Activated CD4-positive, alpha-beta T cell treated with anti-CD3 and anti-CD28 coated beads for 4 hours (primary cell): ENCODE measurements around the gene FBXO47.
"Not testable (repeated sequence)": the region's sequence is repeated elsewhere in the genome, so short reads cannot be mapped to it uniquely, and the experiment has no call there.

ENCODE experiments used
- DNase-seq, 2 donors: peaks; one replicate each; pipeline ENCODE4 v3.0.0-alpha.2; 2020

The FBXO47 gene

DNA sequence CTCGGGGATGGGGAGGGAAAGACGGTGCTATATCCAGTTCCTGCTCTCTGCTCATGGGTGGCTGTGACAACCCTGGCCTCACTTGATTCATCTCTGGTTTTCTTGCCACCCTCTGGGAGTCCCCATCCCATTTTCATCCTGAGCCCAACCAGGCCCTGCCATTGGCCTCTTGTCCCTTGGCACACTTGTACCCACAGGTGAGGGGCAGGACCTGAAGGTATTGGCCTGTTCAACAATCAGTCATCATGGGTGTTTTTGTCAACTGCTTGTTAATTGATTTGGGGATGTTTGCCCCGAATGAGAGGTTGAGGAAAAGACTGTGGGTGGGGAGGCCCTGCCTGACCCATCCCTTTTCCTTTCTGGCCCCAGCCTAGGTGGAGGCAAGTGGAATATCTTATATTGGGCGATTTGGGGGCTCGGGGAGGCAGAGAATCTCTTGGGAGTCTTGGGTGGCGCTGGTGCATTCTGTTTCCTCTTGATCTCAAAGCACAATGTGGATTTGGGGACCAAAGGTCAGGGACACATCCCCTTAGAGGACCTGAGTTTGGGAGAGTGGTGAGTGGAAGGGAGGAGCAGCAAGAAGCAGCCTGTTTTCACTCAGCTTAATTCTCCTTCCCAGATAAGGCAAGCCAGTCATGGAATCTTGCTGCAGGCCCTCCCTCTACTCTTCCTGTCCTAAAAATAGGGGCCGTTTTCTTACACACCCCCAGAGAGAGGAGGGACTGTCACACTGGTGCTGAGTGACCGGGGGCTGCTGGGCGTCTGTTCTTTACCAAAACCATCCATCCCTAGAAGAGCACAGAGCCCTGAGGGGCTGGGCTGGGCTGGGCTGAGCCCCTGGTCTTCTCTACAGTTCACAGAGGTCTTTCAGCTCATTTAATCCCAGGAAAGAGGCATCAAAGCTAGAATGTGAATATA is 46.6 kb downstream of the FBXO47 start:
- DNase-seq, result no peak

DNA sequence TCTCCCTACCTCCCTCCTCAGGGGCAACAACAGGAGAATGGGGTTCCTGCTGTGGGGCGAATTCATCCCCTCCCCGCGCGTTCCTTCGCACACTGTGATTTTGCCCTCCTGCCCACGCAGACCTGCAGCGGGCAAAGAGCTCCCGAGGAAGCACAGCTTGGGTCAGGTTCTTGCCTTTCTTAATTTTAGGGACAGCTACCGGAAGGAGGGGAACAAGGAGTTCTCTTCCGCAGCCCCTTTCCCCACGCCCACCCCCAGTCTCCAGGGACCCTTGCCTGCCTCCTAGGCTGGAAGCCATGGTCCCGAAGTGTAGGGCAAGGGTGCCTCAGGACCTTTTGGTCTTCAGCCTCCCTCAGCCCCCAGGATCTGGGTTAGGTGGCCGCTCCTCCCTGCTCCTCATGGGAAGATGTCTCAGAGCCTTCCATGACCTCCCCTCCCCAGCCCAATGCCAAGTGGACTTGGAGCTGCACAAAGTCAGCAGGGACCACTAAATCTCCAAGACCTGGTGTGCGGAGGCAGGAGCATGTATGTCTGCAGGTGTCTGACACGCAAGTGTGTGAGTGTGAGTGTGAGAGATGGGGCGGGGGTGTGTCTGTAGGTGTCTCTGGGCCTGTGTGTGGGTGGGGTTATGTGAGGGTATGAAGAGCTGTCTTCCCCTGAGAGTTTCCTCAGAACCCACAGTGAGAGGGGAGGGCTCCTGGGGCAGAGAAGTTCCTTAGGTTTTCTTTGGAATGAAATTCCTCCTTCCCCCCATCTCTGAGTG is 47.7 kb downstream of the FBXO47 start:
- DNase-seq, result no peak

DNA sequence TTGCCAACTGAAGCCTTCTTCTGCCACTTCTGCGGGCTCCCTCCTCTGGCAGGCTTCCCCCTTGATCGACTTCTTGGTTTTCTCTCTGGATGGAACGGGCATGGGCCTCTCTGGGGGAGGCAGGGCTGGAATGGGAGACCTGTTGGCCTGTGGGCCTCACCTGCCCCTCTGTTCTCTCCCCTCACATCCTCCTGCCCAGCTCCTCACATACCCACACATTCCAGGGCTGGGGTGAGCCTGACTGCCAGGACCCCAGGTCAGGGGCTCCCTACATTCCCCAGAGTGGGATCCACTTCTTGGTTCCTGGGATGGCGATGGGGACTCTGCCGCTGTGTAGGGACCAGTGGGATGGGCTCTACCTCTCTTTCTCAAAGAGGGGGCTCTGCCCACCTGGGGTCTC is 48.3 kb downstream of the FBXO47 start:
- no peak for DNase-seq

DNA sequence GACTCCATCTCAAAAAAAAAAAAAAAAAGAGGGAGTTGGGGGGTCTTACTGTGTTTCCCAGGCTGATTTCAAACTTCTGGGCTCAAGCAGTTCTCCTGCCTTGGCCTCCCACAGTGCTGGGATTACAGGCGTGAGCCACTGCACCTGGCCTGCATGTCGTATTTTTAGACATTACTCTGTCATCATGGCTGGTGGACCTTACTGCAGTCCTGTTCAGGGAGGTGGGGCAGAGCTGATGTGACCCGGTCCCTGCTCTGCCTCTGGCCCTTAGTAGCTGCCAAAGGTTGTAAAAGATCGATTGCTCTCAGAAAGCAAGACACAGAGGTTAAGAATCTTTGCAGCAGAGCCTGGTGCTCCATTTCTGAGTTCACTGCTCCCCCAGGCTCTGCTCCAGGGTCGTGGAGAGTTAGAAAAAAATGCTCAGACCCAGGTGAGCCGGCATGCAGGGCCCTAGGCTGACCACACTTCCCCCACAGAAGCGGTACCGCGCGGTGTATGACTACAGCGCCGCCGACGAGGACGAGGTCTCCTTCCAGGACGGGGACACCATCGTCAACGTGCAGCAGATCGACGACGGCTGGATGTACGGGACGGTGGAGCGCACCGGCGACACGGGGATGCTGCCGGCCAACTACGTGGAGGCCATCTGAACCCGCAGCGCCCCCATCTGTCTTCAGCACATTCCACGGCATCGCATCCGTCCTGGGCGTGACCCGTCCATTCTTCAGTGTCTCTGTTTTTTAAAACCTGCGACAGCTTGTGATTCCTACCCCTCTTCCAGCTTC is 48.9 kb downstream of the FBXO47 start:
- DNase-seq, result no peak

DNA sequence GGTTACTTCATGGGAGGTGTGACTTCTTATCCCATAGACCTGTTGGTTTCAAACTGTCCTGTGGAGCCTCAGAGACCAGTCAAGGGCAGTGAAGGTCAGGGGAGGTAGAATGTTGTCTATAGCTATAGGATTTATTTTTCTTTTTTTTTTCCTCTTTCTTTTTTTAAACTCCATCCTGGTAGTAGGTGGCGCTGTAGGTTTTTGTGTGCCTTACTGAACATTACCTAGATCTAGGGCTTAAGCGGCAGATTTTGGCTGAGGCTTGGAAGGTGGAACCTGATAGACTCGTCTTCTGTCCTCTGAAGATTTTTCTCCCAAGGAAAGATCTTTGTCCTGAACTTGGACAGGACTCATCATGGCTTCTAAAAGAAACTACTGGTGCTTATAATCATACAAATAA is 49.9 kb downstream of the FBXO47 start:
- no peak for DNase-seq

DNA sequence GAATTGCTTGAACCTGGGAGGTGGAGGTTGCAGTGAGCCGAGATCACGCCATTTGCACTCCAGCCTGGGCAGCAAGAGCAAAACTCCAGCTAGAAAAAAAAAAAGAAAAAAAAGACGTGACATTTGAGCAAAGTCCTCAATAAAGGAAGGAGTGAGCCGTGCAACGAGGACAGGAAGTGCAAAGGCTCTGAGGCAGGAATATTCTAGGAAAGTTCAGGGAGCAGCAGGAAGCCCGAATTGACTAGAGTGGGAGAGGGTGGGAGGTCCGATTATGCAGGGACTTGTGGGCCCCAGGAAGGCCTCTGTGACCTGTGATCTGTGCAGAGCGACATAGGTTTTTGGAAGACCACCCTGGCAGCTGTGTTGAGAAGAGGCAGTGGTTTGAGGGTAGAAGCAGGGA is 50.4 kb downstream of the FBXO47 start:
- DNase-seq, result no peak

DNA sequence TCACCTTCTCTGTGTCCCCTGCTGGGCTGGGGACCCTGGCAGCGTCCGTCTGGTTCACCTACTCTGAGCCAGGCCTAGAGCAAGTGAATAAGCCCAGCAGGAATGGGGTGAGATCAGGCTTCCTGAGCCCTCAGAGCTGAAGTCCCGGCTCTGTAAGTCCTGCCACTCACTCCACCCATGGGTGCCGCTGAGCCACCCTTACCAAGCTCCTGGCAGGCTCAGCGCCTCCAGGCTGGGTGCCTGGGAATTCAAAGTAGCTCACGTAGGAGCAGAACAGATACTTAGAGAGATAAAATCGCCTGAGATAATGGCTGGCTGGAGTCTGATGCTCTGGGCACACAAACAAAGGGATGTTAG is 51.6 kb downstream of the FBXO47 start:
- DNase-seq, result no peak

DNA sequence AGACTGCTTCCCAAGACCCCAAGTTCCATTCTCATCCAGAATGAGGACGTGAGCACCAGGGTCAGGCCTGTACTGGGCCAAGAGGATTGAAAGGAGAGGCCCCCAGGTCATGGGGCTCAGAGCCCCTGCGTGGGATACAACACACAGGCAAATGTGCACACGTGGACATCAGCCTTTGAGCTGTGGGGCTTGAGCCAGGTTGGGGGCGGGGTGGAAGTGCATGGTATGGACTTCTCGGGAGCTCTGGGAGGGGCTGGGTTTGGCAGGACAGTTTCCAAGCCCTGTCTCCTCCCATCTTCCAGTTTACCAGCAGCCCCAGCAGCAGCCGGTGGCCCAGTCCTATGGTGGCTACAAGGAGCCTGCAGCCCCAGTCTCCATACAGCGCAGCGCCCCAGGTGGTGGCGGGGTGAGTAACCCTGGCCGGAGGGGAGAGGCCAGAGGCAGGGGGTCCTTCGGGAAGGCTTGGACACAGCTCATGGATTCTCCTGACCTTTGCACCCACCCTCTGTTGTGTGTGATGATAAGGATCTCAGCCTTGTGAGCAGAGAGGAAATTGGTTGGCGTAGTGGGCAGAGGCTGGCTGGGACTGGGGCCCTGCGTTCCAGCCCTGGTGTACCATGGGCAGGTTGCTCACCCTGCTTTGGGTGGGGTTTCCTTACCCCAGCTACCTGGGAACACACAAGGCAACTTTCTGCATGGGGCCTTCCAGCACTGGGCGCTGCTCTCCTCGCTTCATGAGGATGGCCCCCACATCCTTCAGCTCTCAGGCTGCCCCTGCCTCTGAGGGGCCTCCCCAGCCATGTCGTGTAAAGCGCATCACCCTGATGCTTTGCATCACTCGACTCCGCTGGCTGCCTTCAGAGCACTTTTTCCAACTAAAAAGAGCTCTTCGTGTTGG is 52.2 kb downstream of the FBXO47 start:
- no peak for DNase-seq

DNA sequence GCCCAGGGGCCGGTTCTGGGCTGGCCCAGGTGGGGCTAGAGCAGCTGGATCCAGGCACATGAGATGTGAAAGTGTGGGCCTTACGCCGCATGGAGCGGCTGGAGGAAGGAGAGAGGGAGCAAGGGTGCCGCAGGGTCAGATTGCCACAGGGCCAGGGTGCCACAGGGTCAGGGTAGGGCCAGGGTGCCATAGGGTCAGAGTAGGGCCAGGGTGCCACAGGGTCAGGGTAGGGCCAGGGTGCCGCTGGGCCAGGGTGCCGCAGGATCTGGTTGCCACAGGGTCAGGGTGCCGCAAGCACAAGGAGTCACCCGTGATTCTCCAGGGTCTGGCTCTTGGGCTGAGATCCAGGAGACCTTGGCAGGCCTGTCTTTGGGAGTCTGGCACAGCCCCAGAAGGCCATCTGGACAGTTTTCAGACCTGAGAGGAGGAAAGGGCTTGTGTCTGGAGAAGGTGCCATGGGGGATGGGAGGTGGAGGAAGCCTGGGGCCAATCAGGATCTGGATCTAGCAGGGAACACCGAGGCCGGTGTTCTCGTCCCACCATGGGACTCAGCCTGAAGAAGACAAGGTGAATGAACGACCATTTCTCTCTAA is 54.9 kb downstream of the FBXO47 start:
- no peak for DNase-seq

DNA sequence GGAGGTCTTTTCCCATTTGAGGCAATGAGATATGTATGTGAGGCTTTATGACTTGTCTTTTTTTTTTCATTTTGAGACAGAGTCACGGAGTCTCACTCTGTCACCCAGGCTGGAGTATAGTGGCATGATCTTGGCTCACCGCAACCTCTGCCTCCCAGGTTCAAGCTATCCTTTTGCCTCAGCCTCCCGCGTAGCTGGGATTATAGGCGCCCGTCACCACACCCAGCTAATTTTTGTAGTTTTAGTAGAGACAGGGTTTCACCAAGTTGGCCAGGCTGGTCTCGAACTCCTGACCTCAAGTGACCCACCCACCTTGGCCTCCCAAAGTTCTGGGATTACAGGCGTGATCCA is 55.5 kb downstream of the FBXO47 start:
- not testable (repeated sequence) for DNase-seq

DNA sequence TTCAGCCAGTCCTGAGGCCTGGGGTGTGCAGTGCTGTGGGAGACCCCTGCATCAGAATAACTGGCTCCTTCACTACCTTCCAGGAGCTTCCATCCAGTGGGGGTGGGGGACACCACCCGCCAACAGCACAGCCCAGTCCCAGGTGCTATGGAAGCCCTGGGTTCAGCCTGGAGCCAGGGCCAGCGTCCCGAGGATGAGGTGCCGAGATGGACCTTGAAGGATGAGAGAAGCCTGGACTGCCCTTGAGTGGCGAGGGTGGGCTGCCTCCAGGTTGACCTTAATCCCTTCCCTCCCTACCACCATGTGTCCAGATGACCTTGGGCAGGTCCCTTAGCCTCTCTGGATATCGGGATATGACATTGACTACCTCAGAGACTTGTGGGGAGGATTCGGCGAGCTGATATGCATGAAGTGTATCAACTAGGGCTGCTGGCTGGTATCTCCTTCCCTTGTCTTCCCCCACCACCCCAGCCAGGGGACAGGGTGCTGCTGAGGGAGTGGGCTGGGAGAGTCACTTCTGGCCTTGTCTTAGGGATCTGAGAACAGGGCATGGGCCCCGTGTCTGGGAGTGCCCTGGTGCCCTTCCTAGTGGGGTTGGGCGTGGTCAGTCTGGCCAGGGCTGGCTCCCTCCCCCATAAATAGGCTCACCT is 56.0 kb downstream of the FBXO47 start:
- no peak for DNase-seq

DNA sequence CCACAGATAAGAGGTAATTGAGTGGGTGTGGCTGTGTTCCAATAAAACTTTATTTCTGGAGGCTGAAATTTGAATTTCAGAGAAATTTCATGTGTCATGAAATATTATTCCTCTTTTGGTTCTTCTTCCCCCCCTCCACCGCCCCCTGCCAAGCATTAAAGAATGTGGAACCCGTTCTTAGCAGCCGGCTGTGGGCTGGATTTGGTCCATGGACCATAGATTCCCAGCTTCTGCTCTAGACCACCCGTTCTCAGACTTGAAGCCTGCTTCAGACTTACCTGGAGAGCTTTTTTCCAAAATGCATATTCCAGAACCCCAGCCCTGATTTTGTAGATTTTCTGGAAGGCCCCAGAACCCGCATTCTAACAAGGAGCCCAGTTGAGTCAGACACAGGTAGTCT is 56.9 kb downstream of the FBXO47 start:
- no peak for DNase-seq

DNA sequence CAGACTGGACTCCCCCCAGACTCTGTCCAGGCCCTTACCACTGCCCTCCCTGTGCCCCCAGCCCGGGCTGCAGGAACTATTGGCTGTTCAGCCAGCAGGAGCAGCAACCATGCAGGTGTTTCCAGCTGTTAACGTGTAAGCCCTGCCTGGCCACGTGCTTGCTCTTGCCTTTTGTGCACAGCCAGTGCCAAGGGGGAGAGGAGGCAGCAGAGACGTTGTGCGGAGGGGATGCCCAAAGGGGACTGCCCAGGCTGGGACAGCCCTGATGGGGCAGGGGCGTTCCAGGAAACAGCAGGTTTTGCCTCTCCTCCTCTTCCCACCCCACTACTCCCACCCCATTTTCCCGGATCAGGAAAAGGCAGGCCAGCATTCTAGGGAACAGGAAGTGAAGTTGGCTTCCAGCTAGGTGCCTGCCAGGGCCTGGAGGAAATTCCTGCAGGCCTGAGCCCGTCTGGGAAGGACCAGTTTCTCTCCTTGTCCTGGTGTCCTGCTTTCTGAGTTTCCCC is 58.5 kb downstream of the FBXO47 start:
- DNase-seq, result no peak

DNA sequence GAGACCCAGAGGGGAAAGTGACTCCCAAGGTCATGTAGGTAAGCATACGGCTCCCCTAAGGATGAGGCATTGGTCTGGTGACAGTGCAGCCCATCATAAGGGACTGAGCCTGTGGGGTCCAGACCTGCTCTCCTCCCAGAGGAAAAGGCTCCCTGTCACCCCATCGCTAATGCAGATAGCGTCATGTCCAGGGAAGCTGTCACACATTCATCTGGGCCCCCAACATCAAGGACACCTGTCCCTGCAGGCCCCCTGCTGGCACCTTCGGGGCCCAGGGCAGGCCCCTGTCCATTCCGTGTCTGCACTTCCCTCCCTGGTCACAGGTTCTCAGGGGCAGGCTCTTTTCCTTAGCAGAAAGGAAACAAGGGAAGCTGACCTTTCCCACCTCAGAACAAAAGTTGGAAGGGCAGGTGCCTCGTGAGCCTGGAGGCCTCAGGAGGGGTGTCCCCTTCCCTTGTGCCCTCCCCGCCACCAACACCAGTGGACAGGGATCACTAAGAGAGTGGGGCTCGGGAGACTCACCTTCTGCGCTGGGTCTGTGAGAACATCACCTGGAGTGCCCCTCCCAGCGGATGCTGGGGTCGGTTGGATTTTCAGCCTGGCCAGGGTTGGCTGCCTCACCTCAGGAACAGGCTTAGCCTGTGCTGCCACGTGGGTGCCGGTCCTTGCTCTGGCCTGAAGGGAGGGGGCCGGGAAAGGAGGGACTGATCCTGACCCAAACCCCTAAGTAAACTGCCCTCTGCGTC is 59.1 kb downstream of the FBXO47 start:
- DNase-seq, result no peak

DNA sequence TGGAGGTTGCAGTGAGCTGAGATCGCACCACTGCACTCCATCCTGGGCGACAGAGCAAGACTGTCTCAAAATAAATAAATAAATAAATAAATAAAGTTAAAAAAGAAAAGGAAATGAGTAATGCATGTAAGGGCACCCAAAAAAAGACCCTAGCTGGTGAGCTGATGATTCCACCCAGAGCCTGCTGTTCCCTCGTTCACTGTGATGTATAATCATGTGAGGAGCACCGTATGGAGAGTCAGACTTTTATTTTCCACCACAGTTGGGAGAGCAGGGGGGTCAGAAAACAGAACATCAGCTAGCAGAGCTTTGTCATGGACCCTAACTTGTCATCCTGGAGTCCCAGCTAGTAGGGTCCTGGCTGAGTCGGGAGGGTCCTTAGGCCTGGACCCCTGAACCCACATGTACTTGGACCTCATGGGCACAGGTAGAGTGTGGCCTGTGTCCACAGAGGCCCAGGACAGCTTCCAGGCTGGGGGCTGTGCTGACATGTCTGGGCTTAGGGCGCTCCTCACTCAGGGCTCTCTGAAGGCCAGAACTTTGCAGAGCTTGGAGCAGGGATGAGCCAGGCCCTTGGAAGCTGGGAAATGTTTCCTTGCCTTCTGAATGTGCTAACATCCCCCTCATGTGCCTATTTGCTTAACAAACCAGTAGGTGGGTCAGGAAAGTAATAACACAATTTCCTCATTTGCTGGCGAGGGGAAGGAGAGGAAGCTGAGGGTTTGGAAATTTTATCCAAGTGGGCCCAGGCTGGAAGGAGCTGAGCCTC is 60.6 kb downstream of the FBXO47 start:
- DNase-seq, result no peak

DNA sequence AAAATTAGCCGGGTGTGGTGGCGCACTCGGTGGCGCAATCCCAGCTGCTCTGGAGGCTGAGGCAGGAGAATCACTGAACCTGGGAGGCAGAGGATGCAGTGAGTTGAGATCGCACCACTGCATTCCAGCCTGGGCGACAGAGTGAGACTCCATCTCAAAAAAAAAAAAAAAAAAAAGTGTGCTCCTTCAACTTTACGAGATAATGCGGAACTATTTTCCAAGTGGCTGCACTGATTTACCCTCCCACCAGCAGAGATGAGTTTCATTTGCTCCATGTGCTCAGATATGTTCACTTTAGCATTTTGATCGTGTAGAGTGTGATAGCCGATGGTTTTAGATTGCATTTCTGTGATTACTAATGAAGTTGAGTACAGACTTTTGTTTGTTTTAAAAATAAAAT is 61.8 kb downstream of the FBXO47 start:
- no peak for DNase-seq

DNA sequence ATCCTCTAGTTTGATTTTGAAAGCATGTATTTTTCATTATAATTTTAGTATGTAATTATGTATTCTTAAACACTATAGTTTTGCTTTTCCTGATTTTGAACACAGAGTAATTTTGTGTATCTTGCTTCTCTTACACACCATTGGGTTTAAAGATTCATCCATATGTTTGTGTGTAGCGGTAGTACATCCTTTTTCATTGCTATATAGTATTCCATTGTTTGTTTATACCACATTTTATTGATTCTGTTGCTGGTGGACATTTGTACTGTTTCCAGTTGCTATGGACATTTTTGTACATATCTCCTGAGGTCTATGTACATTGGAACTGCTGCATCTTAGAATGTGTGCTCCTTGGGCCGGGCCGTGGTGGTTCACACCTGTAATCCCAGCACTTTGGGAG is 62.3 kb downstream of the FBXO47 start:
- DNase-seq, result no peak

DNA sequence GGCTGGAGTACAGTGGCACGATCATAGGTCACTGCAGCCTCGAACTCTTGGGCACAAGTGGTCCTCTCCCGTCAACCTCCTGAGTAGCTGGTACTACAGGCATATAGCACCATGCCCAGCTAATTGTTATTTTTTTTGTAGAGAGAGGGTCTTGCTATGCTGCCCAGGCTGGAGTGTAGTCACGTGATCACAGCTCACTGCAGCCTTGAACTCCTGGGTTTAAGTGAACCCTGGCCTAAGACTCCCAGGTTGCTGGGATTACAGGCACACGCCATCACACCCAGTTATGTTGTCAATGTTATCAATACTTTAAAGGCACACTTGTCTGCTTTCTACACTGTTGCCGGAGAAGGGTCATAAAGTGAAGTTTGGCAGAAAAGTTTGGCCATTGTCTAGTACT is 63.8 kb downstream of the FBXO47 start:
- no peak for DNase-seq

DNA sequence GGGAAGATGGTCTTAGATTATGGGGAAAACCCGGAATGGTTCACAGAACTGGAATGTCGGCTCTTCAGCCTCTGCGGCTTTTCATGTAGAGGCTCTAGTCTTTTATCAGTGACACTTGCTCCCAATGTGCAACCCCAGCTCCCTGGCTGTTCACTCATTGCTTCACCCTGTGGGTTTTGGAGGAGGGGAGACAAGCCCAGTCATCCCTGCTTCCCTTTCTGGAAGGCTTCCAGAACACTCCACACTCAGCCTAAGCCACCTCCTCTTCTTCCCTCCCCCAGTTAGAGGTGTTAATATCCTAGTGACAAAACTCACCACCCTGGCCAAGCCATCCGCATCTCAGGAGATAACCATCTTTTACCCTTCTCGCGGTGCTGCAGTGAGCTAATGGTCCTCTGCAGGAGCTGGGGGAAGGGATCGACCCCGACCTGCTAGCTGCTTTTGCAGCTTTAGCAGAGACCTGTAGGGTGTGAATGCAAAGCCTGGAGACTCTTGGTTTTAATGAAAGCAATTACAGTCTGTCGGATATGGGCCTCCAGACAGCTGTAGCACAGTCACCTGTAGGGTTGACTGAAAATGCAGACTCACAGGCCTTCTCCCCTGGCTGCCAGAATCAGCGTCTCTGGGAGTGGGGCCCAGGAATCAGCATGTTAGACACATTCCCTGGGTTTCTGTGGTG is 66.1 kb downstream of the FBXO47 start:
- DNase-seq, result no peak
